KMS-11 (cell line): ENCODE results near the gene DISP3.

Source experiments
- H2AFZ ChIP-seq: fragments of 200-600 bp; sonication (generic); 2 replicates; pipeline ENCODE4 v1.6.1; 2016; ENCODE audit warnings: antibody characterized with exemption, mixed run types, low read depth
- H3K27ac ChIP-seq: fragments of 200-600 bp; sonication (generic); 2 replicates; pipeline ENCODE4 v1.6.1; 2016; ENCODE audit warnings: mild to moderate bottlenecking, mixed run types
- H3K27me3 ChIP-seq: fragments of 200-600 bp; sonication (generic); 2 replicates; pipeline ENCODE4 v1.6.1; 2017; ENCODE audit warnings: mild to moderate bottlenecking, low read depth, mixed run types, moderate library complexity; ENCODE audit not compliant: insufficient read depth
- H3K36me3 ChIP-seq: fragments of 200-600 bp; sonication (generic); 2 replicates; pipeline ENCODE4 v1.6.1; 2017; ENCODE audit warnings: mild to moderate bottlenecking, mixed run types; ENCODE audit not compliant: insufficient read depth
- H3K4me1 ChIP-seq: fragments of 200-600 bp; sonication (generic); 2 replicates; pipeline ENCODE4 v1.6.1; 2016; ENCODE audit warnings: mild to moderate bottlenecking, low read depth, mixed run types; ENCODE audit not compliant: poor library complexity, severe bottlenecking
- H3K4me2 ChIP-seq: fragments of 200-600 bp; sonication (generic); 2 replicates; pipeline ENCODE4 v1.7.0; 2016; ENCODE audit warnings: mild to moderate bottlenecking, mixed run types
- H3K4me3 ChIP-seq: fragments of 200-600 bp; sonication (generic); IDR thresholded peaks from 2 replicates; pipeline ENCODE4 v1.6.1; 2017; ENCODE audit warnings: low read depth, low read length, mixed read lengths; ENCODE audit not compliant: insufficient read depth
- H3K79me2 ChIP-seq: fragments of 200-600 bp; sonication (generic); 2 replicates; pipeline ENCODE4 v1.6.1; 2016; ENCODE audit warnings: low read depth, mixed run types; ENCODE audit not compliant: insufficient read depth
- H3K9ac ChIP-seq: fragments of 200-600 bp; sonication (generic); 2 replicates; pipeline ENCODE4 v1.6.1; 2016; ENCODE audit warnings: mild to moderate bottlenecking, mixed run types
- H4K20me1 ChIP-seq: fragments of 200-600 bp; sonication (generic); 2 replicates; pipeline ENCODE4 v1.6.1; 2016; ENCODE audit warnings: mild to moderate bottlenecking, mixed run types; ENCODE audit not compliant: insufficient read depth
- CTCF ChIP-seq: fragments of 200-600 bp; sonication (generic); conservative IDR thresholded peaks from 2 replicates; pipeline ENCODE4 v1.6.1; 2017; ENCODE audit warnings: low read depth, mild to moderate bottlenecking, antibody characterized with exemption, low read length, moderate library complexity, mixed read lengths

Gene DISP3

GRCh38 chr1:11461531-11462137 lies 17.3 kb upstream of the DISP3 start:
- Histone ChIP-seq H4K20me1 (no peaks in the 10 kb centered on the region), H3K36me3 (no peaks in the 10 kb centered on the region), H2AFZ (no peak overlapping the region), H3K27me3 (peaks cover 89% of the 10 kb centered on the region), H3K9ac (no peak overlapping the region), H3K4me1 (no peaks in the 10 kb centered on the region), H3K4me3 (no peak overlapping the region), H3K27ac (no peak overlapping the region), H3K79me2 (no peaks in the 10 kb centered on the region), H3K4me2 (no peak overlapping the region)
- no peak for TF ChIP-seq CTCF

- Histone ChIP-seq H3K4me2 (no peak overlapping the region), H3K36me3 (no peaks in the 10 kb centered on the region), H3K9ac (no peak overlapping the region), H3K27me3 (peaks cover 89% of the 10 kb centered on the region), H3K4me3 (no peak overlapping the region), H3K79me2 (no peaks in the 10 kb centered on the region), H3K4me1 (no peaks in the 10 kb centered on the region), H3K27ac (no peak overlapping the region), H4K20me1 (no peaks in the 10 kb centered on the region), H2AFZ (no peak overlapping the region)
- no peak for TF ChIP-seq CTCF
Measured at GRCh38 chr1:11462224-11462923, 16.6 kb upstream of the DISP3 start.

- no peak for TF ChIP-seq CTCF
Measured at GRCh38 chr1:11463177-11463576, 15.8 kb upstream of the DISP3 start.

GRCh38 chr1:11465307-11465706 lies 13.6 kb upstream of the DISP3 start:
- Histone ChIP-seq H3K79me2 (no peaks in the 10 kb centered on the region), H3K4me3 (no peak overlapping the region), H2AFZ (no peak overlapping the region), H3K4me2 (no peak overlapping the region), H3K4me1 (no peaks in the 10 kb centered on the region), H3K27ac (no peak overlapping the region), H3K9ac (no peak overlapping the region), H3K36me3 (no peaks in the 10 kb centered on the region), H3K27me3 (peaks cover 83% of the 10 kb centered on the region), H4K20me1 (no peaks in the 10 kb centered on the region)
- TF ChIP-seq CTCF = no peak

More at GRCh38 chr1:11463177-11463576, 15.8 kb upstream of the DISP3 start:
- no peak overlapping the region for H3K9ac ChIP-seq
- H2AFZ ChIP-seq = no peak overlapping the region
- no peaks in the 10 kb centered on the region for H3K4me1 ChIP-seq
- H3K4me2 ChIP-seq = no peak overlapping the region
- H3K27me3 ChIP-seq = peaks cover 88% of the 10 kb centered on the region
- no peak overlapping the region for H3K27ac ChIP-seq
- no peaks in the 10 kb centered on the region for H4K20me1 ChIP-seq
- H3K79me2 ChIP-seq = no peaks in the 10 kb centered on the region
- H3K36me3 ChIP-seq = no peaks in the 10 kb centered on the region
- H3K4me3 ChIP-seq = no peak overlapping the region
